Measurements from ENCODE around the gene TJP3.

- no peak for TF ChIP-seq SIN3A (IDR thresholded peaks at IDR 0.05; ENCODE audit: borderline replicate concordance, insufficient read depth, low read length)
- TF ChIP-seq POLR2AphosphoS5 (IDR thresholded peaks at IDR 0.05; ENCODE audit: low read depth, low read length), result no peak
- TF ChIP-seq REST (IDR thresholded peaks at IDR 0.05; ENCODE audit: insufficient read depth in 1 of 2, low read depth in 2 of 2, low read length in 2 of 2), result no peak
- no peak for TF ChIP-seq TAF1 (IDR thresholded peaks at IDR 0.05; ENCODE audit: borderline replicate concordance, insufficient read depth, low read length)
These were observed 74.1 kb downstream of the TJP3 start for GRCh38 chr19:3782330-3782729.

All from PFSK-1 (cell line).